Activated gamma-delta T cell (primary cell): Measurements from ENCODE around the gene RBM10.

Experiments
- DNase-seq: peaks from one replicate; lab custom pipeline; 2025; lab: John Stamatoyannopoulos, UW

RBM10 gene

DNA sequence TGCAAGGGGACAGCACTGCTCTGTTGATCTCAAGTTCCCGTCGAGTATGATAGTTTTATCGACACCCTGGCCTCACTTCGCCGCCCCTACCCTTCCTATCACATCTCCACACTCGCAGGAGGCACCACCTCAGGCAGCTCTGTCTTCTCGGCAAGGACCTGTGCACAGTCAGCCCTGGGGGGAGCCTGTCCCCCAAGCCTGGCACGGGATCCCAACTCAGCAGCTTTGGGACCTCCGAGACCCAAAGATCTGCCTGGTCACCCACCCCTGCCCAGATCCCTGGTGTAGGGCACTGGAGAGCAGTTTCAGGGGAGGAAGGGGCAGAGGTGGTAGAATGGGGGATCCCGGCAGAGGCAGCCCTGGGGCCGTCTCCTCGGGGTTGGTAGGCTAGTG lies 30.6 kb downstream of the RBM10 start:
- DNase-seq: no peak

DNA sequence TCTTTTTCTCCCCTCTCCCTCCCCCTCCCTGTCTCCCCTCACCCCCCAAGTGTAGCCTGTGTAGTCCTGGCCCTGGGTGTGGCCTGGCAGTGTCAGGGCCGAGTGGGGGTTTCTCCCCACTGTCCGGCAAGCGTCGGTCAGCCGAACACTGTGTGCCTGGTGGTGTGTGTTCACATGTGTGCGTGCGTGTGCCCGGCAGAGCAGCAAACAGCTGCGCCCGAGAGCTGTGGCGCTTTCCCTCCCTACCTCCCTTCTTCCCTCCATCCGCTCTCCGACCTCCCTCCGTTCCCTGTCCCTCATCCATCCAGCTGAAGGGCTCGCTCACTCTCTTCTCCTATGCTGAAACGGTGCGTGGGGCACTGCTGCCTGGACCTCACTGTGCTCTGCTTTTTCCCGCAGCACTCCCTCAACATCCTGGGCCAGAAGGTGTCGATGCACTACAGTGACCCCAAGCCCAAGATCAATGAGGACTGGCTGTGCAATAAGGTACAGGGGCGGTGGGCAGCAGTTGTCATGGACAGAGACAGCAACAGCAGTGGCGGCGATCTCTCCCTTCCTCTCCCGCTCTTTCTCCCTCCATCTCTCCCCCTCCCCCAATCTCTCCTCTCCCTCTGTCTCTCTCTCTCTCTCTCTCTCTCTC lies 31.2 kb downstream of the RBM10 start:
- DNase-seq: no peak

DNA sequence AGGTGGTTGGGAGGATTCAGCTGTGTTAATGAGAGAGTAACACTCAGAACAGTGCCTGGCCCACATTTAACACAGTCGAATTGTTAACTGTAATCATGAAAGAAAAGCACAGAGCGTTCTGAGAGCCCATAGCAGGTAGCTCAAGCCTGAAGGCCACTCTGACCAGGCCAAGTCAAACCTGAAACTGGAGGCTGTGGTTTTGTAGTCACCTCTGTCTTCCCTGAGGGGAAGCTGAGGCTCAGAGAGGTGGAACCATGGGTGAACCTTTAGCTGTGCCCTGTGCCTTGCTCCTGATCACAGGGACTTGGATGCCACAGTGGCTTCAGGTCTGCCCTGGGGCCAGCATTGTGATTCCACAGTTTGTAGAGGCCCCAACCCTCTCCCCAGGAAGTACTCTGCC lies 32.1 kb downstream of the RBM10 start:
- DNase-seq: no peak

DNA sequence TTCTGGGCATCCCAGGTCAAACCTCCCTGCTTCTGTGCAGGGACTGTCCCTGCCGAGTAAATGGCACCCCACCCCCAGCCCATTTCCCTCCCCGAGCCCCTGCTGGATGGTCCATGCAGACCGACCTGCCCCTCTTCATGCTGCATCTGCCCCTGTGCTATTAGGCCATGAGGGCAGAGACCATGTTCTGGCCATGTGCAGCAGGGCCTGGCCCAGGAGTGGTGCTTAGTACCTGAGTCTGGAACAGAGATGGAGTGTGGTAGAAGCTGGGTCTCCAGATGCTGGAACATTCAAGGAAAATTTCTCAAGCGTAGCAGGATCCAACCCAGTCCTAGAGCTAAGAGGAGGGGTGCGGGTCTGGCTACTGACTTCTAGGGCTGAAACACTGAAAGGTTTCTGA lies 33.3 kb downstream of the RBM10 start:
- DNase-seq: no peak

DNA sequence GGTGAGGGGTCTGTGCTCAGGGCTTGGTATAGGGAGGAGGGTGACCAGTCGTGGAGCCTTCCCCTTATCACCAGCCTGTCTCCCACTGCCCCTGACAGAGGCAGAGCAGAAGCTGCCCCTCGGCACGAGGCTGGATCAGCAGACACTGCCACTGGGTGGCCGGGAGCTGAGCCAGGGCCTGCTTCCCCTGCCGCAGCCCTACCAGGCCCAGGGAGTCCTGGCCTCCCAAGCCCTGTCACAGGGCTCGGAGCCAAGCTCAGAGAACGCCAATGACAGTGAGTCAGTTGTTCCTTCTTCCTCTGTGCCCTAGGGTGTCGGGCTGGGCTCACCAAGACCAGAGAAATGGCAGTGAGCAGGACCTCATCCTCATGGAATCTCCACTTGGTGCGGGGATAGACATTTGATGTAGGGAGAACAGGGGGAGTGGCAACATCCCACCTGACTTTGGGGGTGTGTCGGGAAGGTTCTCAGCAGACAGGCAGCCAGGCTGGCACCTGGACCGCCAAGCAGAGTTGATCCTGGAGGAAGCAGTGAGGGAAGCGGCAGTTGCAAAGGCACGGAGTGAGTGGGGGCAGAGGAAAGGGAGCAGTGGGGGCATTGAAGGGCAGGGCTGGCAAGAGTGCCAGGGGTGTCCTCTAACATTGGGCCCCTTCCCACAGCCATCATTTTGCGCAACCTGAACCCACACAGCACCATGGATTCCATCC lies 34.4 kb downstream of the RBM10 start:
- DNase-seq: no peak

DNA sequence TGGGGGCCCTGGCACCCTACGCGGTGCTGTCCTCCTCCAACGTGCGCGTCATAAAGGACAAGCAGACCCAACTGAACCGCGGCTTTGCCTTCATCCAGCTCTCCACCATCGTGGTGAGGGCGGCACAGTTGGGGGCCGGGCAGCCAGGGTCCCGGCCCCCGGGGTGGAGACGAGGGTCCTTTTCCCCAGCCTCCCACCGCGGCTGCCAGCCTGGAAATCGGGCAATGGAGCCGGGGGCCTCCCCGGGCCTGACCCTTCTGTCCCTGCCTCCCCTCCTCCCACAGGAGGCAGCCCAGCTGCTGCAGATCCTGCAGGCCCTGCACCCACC lies 34.9 kb downstream of the RBM10 start:
- no peak for DNase-seq

DNA sequence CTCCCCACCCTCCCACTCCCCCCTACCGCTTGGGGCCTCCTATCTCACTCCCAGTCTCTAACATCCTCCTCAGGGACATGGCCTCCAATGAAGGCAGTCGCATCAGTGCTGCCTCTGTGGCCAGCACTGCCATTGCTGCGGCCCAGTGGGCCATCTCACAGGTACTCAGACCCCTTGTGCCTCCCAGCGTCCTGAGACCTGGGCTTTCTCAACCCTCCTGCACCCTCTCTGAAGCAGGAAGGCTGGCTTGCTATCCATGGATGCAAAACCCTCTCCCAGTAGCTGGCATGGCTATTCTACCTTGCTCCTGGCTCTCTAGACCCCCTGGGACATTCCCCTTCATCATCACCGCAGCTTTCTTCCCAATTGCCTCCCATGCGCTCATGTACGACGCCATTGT lies 35.3 kb downstream of the RBM10 start:
- no peak for DNase-seq

DNA sequence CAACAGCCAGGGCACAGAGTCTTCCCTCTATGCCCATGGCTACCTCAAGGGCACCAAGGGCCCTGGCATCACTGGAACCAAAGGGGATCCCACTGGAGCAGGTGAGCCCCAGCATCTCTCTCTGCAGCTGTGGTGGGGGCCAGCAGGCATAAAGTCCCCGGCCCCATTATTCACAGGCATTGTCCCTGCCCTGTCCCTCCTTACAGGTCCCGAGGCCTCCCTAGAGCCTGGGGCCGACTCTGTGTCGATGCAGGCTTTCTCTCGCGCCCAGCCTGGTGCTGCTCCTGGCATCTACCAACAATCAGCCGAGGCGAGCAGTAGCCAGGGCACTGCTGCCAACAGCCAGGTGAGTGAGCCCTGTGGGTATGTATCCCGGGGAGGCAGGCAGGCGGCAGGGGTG lies 36.3 kb downstream of the RBM10 start:
- DNase-seq: no peak

DNA sequence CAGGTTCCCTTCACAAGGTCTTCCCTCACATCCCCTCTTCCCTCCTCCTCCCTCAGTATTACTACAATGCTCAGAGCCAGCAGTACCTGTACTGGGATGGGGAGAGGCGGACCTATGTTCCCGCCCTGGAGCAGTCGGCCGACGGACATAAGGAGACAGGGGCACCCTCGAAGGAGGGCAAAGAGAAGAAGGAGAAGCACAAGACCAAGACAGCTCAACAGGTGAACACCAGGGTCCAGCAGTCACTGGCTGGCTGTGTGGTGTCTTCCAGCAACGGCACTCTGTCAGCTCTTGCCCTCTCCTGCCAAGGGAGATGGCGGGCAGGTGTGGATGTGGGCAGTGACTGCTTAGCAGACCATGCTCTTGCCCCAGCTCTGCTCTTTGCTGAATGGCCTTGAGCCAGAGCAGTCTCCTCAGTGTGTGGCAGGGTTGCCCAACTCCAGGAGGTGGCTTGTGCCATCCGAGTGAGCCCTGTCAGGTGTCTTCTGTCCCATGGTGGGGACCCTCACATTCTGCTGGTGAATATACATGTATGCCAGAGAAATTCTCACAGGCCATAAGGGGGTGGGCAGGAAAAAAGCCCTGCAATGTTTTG lies 37.2 kb downstream of the RBM10 start:
- no peak for DNase-seq

DNA sequence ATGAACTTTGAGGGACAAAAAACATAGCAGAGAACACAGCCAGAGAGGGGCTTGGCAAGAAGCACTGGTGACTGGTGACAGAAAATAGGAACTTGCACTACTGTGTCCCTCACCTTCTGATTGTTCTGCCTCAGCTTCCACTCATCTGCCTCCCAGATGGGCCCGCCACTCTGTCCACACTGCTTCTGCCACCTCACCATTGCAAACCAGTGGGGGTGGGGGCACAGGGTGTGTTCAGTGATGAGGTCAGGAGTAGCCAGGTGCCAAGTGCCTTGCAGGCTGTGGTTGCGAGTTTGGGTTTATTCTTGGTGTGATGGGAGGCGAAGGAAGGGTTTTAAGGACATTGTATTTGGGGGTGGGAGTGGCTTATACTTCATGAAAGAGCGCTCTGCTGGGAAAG lies 39.5 kb downstream of the RBM10 start:
- no peak for DNase-seq

DNA sequence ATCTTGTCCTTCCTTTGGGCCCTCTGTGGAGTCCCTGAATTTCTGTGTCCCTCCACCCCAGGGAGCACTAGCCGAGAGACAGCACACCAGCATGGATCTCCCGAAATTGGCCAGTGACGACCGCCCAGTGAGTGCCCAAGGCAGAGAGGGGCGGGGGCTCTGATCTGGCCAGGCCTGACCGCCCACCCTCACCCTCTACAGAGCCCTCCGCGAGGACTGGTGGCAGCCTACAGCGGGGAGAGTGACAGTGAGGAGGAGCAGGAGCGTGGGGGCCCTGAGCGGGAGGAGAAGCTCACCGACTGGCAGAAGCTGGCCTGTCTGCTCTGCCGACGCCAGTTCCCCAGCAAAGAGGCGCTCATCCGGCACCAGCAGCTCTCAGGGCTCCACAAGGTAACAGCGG lies 40.2 kb downstream of the RBM10 start:
- no peak for DNase-seq

DNA sequence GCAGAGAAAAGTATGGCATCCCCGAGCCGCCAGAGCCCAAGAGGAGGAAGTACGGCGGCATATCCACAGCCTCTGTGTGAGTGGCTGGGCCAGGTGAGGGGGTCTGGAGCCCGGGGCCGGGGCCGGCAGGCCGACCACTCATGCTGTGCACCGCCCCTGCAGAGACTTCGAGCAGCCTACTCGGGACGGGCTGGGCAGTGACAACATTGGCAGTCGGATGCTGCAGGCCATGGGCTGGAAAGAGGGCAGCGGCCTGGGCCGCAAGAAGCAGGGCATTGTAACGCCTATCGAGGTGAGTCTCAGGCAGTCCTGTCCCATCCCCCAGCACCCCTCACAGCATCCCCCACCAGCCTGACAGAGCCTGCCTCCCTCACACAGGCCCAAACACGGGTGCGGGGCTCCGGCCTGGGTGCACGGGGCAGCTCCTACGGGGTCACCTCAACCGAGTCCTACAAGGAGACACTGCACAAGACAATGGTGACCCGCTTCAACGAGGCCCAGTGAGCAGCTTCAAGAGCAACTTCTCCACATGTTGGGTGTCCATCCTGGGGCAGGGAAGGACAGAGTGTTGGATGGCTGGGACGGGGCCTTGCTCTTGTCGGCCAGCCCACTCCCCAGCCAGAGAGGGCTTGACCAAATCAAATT lies 41.2 kb downstream of the RBM10 start:
- DNase-seq: no peak

DNA sequence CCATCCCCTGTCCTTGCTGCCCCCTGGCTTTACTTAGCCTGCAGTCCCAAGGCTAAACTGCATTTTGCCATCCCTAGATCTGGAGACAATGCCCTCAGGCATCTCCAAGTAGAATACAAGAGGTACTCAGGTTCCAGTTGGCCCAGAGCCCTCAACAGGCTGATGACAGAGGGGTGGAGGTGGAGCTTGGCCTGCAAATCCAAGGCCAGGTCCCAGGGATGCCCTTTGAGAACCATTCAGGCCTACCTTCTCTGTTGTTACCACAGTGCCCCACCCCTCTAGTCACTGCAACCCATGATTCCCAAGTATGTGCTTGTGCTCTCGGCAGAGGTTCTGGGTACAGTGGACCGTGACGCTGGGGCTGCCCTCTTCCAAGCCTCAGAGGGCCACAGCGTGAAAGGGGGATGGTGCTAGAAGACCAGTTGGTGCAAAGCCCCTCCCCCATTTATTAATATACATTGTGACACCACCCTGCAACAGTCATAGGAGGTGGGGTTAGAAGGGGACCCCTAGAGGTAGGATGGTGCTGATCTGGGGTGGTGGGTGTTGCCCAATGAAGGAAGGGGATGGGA lies 42.2 kb downstream of the RBM10 start:
- no peak for DNase-seq

DNA sequence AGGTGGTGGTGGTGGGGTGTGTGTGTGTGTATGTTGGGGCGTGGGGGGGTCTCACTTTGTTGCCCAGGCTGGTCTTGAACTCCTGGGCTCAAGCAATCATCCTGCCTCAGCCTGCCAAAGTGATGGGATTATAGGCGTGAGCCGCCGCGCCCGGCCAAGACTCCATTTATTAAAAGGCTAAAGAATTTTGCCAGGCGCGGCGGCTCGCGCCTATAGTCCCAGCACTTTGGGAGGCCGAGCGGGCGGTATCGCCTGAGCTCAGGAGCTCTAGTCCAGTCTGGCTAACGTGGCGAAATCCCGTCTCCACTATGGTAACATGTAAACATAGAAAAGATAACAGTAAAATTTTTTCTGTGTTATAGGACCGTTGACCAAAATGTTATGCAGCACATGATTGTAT lies 44.9 kb downstream of the RBM10 start:
- DNase-seq: no peak

DNA sequence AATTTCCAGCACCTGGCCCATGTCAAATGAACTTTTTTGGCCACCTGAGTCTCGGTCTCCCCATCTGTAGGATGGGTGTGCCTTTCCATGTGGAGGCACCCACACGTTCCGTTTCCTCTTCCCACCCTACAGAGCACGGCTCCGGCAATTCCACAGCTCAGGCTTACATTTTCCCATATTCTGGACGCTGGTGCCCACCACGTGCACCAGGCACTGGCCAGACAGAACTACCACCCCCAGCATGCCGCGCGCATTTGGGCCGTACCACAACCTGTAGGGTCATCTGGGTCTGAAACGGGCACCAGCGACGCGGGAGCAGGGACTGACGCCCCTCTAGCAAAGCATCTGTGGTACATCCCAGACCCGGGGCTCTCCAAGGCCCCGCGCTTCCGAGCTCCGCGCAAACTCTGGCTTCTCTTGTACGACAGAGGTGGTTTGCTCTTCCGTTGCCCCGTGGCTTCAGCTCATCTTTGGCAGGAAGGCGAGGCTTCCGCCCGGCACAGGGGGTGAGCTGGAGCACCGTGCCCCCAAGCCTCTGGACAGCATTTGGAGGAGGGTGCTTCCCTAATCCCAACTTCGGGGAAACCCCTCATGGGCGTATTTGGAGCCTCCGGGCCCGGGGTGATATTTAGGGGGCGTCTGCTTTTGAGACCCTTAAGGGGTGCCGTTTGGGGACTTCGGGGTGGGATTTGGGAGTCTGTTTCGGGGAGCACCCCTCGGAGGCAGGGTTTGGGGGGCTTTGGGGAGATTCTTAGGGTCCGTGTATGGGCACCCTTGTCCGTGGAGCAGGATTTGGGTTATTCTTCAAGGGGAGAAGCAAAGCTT lies 45.6 kb downstream of the RBM10 start:
- peak; percentile 63 for DNase-seq

DNA sequence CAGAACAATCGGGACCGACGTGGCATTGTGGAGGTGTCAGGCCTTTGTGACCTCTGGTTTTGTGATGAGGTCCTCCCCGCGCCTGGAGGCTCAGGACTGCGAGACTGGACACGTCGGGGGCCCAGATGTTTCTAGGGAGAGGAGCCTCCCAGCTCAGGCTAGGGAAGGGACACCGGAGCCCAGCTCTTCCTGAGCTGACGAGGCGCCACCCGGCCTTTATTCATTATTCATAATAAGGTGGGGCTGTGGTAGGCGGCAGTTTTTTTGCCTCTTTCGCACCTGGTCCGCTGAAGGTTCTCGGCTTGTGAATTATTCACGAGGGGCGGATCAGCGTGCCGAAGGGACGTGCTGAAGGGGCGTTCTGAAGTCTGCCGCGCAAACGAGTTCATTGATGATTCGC lies 46.3 kb downstream of the RBM10 start:
- DNase-seq: no peak

DNA sequence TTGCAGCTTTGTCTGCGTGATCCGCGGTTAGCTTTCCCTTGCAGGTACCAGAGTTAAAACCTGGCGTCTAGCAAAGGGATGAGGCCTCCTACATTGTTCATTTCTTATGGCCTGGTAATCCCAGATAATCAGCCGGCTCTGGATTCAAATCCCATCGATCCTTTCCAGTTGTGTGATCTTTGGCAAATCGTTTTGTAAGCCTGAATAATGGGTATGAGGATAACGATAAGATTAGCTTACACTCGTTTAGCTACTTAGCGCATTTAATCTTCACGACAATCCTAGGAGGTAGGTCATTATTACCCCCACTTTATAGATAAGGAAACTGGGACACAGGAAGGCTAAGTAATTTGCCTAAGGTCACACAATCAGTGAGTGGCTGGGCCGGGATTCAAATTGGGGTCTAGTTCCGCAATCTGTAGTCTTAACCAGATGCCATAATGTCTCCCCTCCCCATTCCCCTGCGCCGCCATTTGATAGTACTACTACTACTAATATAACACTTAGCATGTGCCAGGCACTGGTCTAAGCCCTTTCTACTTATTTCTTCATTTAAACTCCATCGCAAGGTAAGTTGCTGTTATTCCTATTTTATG lies 46.9 kb downstream of the RBM10 start:
- no peak for DNase-seq

DNA sequence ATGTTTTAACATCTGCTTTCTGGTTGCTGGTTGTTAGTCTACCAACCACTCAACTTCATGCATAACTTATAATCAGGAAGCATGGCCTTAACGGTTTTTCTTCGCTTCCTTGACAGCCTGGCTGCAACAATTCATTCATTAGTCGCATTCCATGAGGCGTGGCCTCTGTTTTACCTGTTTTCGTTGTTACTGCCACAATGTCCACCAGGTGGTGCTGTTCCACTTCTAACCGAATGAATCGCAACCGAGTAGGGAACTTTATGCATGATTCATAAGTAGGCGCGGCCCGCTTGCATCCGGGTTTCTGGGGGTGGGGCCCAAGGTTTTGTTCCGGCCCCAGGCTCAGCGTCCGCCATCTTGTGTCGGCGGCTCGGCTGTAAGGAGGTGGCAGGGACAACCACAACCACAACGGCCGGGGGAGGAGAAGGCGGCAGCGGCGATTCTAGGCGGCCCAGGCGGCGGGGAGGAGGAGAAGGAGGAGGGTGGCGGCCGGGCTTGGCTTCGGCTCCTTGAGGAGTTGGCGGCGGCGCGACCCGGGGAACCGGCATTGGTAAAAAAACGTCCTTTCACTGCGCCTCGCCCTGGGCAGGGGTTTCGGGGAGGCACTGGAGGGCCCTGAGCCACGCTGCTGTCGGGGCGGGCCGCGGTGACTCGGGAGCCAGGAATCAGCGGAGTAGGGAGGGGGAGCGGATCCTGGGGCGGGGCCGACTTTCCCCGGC lies 48.6 kb downstream of the RBM10 start, which contains the start of gene UBA1:
TSS of gene UBA1 (plus strand) at position 355 of the 719 bp plus-strand sequence. CDS start 4,974 bp downstream, outside the sequence.
- peak; percentile 85 for DNase-seq

DNA sequence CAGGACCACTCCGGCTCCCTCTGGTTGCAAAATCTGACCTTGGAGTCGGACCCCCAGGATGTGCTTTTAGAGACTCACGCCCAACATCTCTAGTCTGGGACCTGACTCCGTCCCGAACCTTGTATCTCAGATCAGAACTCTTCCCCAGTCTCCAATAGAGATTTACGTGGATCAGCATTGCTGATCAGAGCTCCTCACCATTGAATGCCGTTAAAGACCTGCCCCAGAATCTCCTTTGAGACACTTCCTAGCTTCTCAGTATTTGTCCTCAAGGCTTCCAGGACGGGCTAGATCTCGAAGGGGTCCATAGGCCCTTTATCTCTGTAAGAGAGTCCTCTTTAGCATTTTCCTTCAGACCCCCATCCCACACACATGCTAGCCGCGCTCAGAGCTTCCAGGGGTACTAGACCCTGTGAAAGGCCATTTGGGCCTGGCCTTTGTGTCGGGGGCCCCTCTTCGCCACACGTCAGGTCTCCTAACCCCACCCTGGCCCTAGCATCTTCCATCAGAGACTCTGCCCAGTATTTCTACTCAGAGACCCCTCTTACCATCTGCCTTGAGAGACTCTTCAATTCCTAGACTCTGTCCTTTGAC lies 49.3 kb downstream of the RBM10 start:
- no peak for DNase-seq

DNA sequence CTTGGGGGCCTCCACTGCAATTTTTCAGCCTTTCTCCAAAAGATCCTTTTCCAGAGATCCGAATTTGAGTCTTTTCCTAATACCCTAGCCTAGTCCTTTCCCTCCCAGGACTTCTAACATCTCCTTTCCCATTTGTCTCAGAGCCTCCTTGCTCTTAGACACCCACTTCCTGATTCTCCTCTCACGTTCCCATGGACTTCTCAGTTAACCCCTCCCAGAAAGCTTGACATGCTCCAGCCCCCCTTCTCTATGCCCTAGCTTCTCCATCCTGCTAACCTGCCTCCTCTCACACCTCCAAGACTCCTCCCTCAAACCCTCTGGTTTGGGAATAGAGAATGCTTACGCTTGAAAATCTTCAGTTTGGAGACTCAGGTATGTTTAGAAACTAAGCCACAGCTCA lies 51.1 kb downstream of the RBM10 start:
- no peak for DNase-seq
